ENCODE data around the gene KRT83.

GRCh38 chr12:52352951-52353350, 31.8 kb upstream of the KRT83 start:
- no peak for TF ChIP-seq CTCF (tag by site-specific recombination; IDR thresholded peaks at IDR 0.05)
- no peak for TF ChIP-seq PATZ1 (tag by site-specific recombination; IDR thresholded peaks at IDR 0.05)
- no peak for TF ChIP-seq ZNF629 (tag by site-specific recombination; IDR thresholded peaks at IDR 0.05)
- no peak for TF ChIP-seq ZNF510 (tag by site-specific recombination; IDR thresholded peaks at IDR 0.05; ENCODE audit: insufficient replicate concordance)
- no peak for TF ChIP-seq GLI2 (tag by site-specific recombination; IDR thresholded peaks at IDR 0.05; ENCODE audit: borderline replicate concordance, low read depth)
- TF ChIP-seq ZNF639 (tag by site-specific recombination; IDR thresholded peaks at IDR 0.05) = no peak
- no peak for TF ChIP-seq PRDM10 (tag by site-specific recombination; IDR thresholded peaks at IDR 0.05)
- no peak for TF ChIP-seq ZNF175 (tag by site-specific recombination; IDR thresholded peaks at IDR 0.05)
- TF ChIP-seq ZSCAN30 (tag by site-specific recombination; IDR thresholded peaks at IDR 0.05) = no peak
- no peak for TF ChIP-seq KLF9 (tag by site-specific recombination; IDR thresholded peaks at IDR 0.05; ENCODE audit: low read depth)
- TF ChIP-seq MEIS1 (CRISPR knock-in tag; IDR thresholded peaks at IDR 0.05; ENCODE audit: borderline replicate concordance) = no peak
- TF ChIP-seq ZSCAN5A (tag by site-specific recombination; IDR thresholded peaks at IDR 0.05) = no peak

Data from HEK293 (cell line).